ENCODE measurements around the gene TRHDE.

- peak; percentile 26; the same call in 1 of the 2 replicates for TF ChIP-seq CTCF (IDR thresholded peaks at IDR 0.05; ENCODE audit: low read length)
- no peak for TF ChIP-seq EZH2 (IDR thresholded peaks at IDR 0.05; ENCODE audit: borderline replicate concordance, low read length)
Measured at GRCh38 chr12:72282721-72283120, 10.6 kb downstream of the TRHDE start.

Measured in OCI-LY1 (cell line).